ENCODE measurements around the gene ETV5.

The ETV5 gene

DNA sequence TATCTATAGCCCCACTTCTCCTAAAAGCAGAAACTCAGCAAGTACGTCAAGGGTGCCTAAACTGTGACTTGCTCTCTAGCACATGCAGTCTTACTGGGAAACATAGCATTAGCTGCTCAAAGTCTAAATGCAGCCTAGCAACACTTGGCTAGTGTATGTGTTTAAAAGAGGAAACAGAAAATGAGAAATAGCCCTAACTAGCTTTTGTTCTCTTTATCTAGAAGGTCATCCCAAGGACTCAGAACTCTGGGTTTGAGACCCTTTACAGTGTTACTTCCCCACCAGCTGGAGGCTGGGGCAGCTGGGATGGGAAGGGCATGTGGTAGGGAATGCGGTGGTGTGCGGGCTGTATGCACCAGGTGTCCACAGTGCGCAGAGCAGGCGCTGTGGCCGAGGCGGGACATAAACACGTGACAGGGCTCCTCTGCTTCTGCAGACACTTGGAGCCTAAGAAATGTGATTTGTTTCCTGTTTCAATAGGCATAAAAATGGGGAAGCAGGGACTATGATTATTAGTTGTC, 13.3 kb downstream of the ETV5 start:
- no peak for DNase-seq (ENCODE audit: low read depth in 2 of 2)

GRCh38 chr3:186094696-186095425, 14.0 kb downstream of the ETV5 start:
- DNase-seq (ENCODE audit: low read depth in 2 of 2): no peak

DNA sequence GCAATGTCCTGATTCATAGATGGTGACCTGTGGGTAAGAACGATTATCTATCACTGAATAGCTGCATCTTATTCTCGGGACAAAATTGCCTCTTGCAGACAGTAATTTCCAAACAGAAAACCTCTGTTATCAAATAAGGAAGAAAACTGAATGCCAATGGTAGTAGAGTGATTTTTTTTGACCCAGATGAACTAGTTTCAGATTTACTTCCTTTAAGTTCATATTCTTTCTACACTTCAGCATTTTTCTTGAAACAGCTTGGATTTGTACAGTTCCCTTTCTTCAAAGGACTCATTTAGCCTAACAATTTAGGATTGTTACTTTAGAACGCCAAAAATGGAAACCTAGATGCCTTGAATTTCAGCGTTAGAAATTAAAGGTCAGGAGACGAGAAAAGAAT, 14.6 kb downstream of the ETV5 start:
- DNase-seq (ENCODE audit: low read depth in 2 of 2): no peak

DNA sequence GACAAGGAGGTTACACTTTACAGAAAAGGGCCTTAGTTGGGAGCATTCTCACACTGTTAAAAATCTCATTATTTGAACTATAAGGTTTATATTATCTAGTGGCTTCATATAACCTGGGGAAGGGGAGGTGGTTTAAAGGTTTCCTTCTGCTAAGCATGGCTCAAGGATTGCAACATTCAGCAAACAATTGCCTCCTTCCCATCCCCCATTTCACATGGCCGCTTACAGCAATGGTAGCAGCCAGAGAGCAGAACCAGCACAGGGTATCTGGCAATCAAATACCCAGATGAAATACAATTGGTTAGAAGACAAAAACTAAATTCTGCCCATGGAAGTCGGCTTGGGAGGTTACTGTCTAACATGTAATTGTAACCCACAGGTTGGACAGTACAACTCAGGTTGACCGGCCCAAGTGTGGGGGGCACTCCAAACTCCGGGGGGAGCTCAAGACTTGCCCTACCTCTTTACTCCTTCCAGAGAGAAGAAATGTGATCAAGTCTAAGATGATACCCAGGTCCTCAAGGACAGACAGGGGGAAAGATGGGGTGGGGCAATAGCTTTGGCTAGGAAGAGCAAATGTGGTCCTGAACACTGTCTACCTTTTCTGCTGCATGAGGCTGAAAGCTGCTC, 15.5 kb downstream of the ETV5 start:
- no peak for DNase-seq (ENCODE audit: low read depth in 2 of 2)

GRCh38 chr3:186092360-186093070, 16.4 kb downstream of the ETV5 start:
- no peak for DNase-seq (ENCODE audit: low read depth in 2 of 2)

DNA sequence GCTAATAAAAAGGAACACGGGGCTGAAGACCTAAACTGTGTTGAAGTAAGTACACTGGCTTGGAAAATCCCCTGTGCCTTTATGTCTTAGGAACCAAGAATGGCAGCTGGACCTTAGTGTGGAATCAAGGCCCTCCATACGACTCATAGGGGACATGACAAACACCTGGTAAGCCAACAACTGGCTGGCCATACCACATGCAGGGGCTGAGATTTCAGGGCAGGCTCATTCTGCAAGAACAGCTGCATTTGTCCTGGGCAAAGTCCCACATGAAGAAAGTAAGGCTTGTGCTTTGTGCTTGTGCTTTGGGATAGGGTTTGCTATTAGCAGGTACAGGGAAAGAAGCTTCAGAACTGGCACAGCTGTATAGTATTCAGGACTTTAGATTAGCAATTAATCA, 18.0 kb downstream of the ETV5 start:
- DNase-seq (ENCODE audit: low read depth in 2 of 2): no peak

DNA sequence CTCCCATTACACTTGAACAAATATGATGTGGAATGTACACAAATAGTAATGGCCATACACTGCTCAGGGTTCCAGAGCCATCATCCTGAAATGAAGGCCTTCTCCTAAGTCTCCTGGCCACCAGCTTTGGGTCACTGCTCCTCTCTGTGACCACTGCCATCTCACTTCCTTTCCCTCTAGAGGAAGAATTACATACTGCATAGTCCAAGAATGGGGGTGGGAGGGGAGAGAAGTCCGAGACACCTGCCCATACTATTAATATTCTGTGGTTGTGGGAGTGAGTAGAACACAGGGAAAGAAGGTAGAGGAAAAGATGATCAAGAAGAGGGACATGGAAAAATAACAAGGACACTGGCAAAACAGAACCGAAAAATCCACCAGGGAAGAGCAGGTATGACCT, 20.6 kb downstream of the ETV5 start:
- DNase-seq (ENCODE audit: low read depth in 2 of 2): no peak

DNA sequence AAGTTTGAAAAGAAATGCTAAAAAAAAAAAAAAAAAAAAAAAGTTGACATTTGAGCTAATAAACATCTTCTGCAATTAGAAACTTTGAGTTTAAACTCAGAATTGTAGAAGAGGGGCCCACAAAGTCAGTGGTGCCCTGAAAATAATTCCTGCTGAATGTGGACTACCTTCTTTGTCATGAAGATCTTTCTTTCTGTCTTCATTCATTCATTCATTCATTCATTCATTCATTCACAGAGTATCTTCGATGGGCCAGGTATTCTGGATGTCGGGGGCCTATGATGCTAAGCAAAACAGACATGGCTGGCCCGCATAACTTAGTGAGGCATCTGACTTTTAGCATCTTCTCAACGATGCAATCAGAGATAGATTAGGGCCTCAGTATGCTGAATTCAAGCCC, 24.6 kb downstream of the ETV5 start:
- no peak for DNase-seq (ENCODE audit: low read depth in 2 of 2)

DNA sequence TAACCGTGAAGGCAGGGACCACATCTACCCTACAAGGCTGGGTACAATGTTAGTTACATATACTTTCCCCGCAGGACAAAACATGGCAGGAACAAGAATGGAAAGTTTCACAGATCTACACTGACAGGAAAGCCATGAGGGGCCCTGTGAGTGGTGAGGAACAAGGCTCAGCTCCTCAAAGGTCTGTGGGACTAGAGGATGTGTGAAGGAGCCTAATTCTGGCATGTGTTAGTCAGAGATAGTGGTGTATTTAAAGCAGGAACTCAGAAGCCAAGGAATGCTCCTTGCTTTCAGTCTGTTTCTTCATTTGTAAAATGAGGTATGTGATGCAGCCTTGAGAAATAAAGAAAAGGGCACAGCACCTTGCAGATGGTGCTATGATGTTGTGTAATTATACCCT, 25.1 kb downstream of the ETV5 start:
- DNase-seq (ENCODE audit: low read depth in 2 of 2): no peak

DNA sequence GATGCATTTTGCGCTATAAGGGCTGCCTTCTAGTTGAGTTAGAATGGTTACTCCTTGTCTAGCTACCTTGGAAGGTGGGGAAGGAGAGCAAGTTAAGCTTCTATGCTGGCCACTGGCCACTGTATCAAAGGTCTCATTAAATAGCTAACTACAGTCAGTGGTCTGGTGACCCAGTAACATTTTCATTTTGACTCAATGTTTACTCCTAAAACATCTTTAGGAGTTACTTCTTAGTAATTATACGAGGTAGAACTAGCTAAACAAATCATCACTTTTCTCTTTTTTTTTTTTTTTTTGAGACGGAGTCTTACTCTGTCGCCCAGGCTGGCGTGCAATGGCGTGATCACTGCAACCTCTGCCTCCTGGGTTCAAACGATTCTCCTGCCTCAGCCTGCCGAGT, 26.7 kb downstream of the ETV5 start:
- DNase-seq (ENCODE audit: low read depth in 2 of 2): no peak

- DNase-seq (ENCODE audit: low read depth in 2 of 2): no peak
These were observed 27.2 kb downstream of the ETV5 start for GRCh38 chr3:186081678-186082077.

DNA sequence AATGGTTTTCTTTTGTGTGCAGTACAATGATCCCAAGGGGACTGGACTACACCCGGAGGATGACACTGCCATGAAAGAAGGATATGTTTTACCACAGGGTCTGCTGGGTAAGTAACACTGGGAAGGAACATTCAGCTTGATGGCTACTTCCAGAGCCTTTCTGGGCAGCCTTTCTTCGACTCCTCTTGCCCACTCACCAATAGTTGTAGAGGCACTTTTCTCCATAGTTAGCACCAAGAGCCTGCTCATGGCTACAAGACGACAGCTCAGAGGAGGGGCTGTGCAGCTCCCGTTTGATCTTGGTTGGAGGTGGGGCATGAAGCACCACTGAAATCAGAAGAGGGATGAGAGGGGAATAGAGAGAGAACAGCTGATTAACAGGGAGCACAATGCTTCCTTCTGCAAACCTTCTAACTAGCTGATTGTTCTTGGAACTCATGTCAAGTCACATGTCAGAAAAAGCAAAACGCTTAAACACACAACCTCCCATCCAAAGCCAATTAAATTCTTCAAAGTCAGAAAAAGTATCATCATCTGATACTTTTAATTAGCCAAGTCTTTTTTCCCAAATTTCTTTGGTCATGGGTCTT, 27.9 kb downstream of the ETV5 start:
- no peak for DNase-seq (ENCODE audit: low read depth in 2 of 2)

GRCh38 chr3:186079925-186080324, 29.0 kb downstream of the ETV5 start:
- DNase-seq (ENCODE audit: low read depth in 2 of 2): no peak

GRCh38 chr3:186077466-186077865, 31.4 kb downstream of the ETV5 start:
- no peak for DNase-seq (ENCODE audit: low read depth in 2 of 2)

GRCh38 chr3:186075931-186076567, 32.8 kb downstream of the ETV5 start:
- no peak for DNase-seq (ENCODE audit: low read depth in 2 of 2)

DNA sequence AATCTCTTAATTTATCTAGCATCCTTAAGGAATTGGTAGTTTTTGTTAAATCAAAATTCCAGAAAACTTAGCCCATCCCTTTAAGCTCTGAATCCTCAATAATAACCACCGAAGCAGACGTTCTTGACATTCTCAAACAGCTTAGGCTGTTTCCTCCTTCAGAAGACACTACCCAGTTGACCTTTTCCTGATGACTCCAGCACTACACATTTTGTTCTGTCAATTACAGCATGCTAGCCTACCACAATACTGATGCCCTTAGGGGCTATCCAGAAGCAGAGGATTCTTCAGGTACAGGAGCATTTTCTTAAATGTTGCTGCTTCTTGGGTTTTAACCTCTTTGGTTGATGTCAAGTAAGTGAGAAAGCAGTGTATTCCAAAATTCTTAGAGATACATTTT, 33.4 kb downstream of the ETV5 start:
- DNase-seq (ENCODE audit: low read depth in 2 of 2): no peak

DNA sequence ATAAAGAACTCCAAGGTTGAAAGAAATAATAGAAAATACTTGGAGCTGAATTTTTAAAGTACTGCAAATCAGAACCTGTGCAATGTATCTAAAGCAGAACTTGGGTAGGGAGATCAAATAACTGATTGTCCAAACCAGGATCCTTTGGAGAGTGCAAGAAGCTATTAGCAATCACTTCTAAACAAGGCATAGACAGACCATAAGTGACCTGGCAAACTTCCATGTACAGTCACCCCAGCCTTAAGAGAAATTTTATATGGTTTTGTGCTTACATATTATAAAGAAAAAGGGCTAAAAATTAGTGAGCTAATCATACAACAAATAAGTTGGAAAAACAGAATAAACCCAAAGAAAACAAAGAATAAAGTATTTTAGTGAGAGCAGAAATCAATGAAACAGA, 35.2 kb downstream of the ETV5 start:
- no peak for DNase-seq (ENCODE audit: low read depth in 2 of 2)

DNA sequence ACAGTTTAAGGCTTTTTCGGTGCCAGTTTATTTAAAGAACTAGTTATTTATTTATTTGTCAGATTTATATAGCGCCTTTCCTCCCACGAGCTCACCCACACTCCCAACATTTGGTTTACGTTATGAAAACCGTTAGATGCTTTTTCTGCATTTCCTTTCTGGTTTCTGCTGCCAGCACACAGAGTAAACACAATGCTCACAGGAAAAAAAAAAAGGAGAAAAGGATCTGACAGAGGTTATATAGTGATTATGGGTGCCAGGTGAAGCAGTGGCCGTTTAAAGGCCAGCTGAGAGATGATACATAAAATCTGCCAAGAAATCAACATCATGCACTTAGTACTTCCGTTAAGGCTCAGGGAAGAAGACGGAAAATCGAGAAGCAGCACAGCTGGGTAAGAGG, 37.9 kb downstream of the ETV5 start:
- DNase-seq (ENCODE audit: low read depth in 2 of 2): no peak

- no peak for DNase-seq (ENCODE audit: low read depth in 2 of 2)
These were observed 38.3 kb downstream of the ETV5 start for GRCh38 chr3:186070550-186070949.

DNA sequence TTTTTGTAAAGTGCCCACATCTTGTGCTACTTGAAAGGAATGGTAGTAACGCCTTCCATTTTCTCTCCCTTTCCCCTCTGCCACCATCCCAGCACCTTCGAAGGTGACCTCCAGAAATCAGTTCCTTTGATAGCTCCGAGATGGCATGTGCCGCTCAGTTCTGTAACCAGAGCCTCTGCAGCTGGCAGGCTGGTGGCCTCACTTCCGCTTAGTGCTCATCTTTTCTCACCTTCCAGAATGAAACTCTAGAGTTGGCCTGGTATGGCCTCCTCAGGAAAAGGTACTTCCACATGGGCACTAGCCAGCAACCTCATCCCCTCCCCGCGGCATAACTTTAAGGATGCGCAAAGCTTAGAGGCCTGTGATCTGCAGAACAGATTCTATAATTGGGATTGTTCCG, 38.8 kb downstream of the ETV5 start:
- DNase-seq (ENCODE audit: low read depth in 2 of 2): no peak

- DNase-seq (ENCODE audit: low read depth in 2 of 2): no peak
These were observed 39.7 kb downstream of the ETV5 start for GRCh38 chr3:186069199-186069598.

DNA sequence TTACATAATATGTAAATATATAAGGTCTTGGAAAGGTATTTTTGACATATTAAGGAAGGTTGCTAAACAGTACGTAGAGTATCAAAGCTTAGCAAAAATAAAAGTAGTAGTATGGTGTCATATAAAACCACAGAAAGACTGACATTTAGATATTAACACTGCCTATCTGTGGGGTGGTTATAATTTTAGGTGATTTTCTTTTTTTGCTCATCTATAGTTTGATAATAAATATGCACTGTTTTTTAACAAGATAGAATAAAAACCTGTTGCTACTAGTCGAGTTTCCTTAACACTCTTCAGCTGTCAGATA, 40.7 kb downstream of the ETV5 start:
- DNase-seq (ENCODE audit: low read depth in 2 of 2): no peak

All from stimulated activated CD8-positive, alpha-beta memory T cell treated with anti-CD3 and anti-CD28 coated beads, Interleukin-7, amount 100 ng/mL, for 1 hour (primary cell).